ENCODE data around the gene PCDHB15. TPM values are rescaled to one million over a fixed set of nuclear protein-coding genes. Genes with fewer than 3 reads are reported as not detected.
"Not testable (repeated sequence)": the region's sequence is repeated elsewhere in the genome, so short reads cannot be mapped to it uniquely, and the experiment has no call there.

PCDHB15 gene
- total RNA-seq, 1 experiment from 2014 or later = 7.0 TPM

- WGBS (ENCODE audit: extremely low coverage, insufficient read length, low lambda C conversion rate) = no CpG with 5 or more reads among the region's 40 CpGs
- not testable (repeated sequence) for H2BK15ac ChIP-seq (ENCODE audit: low read depth, low read length)
- H3K36me3 Mint-ChIP-seq (ENCODE audit: insufficient read depth in 1 of 3, low read depth in 3 of 3) = peaks cover 12 to 23% (median 15%) of the 10 kb centered on the region in 3 experiments
Measured at GRCh38 chr5:141215504-141215903, 29.7 kb upstream of the PCDHB15 start.

DNA sequence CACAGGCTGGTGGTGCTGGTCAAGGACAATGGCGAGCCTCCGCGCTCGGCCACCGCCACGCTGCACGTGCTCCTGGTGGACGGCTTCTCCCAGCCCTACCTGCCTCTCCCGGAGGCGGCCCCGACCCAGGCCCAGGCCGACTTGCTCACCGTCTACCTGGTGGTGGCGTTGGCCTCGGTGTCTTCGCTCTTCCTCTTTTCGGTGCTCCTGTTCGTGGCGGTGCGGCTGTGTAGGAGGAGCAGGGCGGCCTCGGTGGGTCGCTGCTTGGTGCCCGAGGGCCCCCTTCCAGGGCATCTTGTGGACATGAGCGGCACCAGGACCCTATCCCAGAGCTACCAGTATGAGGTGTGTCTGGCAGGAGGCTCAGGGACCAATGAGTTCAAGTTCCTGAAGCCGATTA, 29.2 kb upstream of the PCDHB15 start:
- not testable (repeated sequence) for H3K9me3 ChIP-seq (ENCODE audit: control insufficient read depth, low read depth, low read length); H3K18ac ChIP-seq (ENCODE audit: insufficient read length, low read depth, low read length); H3K4me3 Mint-ChIP-seq; H3K4me1 ChIP-seq (ENCODE audit: insufficient read depth, low read length); H3K56ac ChIP-seq (ENCODE audit: insufficient read length, low read depth, low read length); H2AFZ ChIP-seq (ENCODE audit: low read length); H3K9ac ChIP-seq (ENCODE audit: extremely low read depth, insufficient read length, low read length); H3K27ac ChIP-seq (ENCODE audit: insufficient read length, low read depth, low read length); H2BK15ac ChIP-seq (ENCODE audit: low read depth, low read length); H2BK12ac ChIP-seq (ENCODE audit: insufficient read length, low read depth, low read length); H3K4ac ChIP-seq (ENCODE audit: low read depth, low read length); H2AK5ac ChIP-seq (ENCODE audit: insufficient read length, low read length); H3K14ac ChIP-seq (ENCODE audit: insufficient read depth, low read length); H3K79me2 ChIP-seq (ENCODE audit: insufficient read depth, low read length); H3K4me2 ChIP-seq (ENCODE audit: insufficient read depth, insufficient read length, low read length); H3K4me1 Mint-ChIP-seq; H4K8ac ChIP-seq (replicated peaks; ENCODE audit: insufficient read length, low read depth, low read length); H3T11ph ChIP-seq (ENCODE audit: low read length); H3K23me2 ChIP-seq (ENCODE audit: insufficient read length, low read depth, low read length, poor library complexity, severe bottlenecking); H4K5ac ChIP-seq (ENCODE audit: insufficient read length, low read depth, low read length); H3K79me1 ChIP-seq (ENCODE audit: insufficient read depth, low read depth, low read length, poor library complexity, severe bottlenecking); H3K27ac Mint-ChIP-seq; H3K23ac ChIP-seq (ENCODE audit: insufficient read length, low read depth, low read length); DNase-seq; H2BK20ac ChIP-seq (ENCODE audit: low read depth, low read length, poor library complexity, severe bottlenecking); H4K20me1 ChIP-seq (ENCODE audit: control insufficient read depth, insufficient read depth, insufficient read length); H3K27me3 ChIP-seq (ENCODE audit: insufficient read depth, low read length); H2BK120ac ChIP-seq (ENCODE audit: low read depth, low read length, poor library complexity, severe bottlenecking); H4K91ac ChIP-seq (ENCODE audit: insufficient read length, low read depth, low read length); H2BK5ac ChIP-seq (ENCODE audit: insufficient read length, low read length)
- Mint-ChIP-seq H3K9me3 (peaks cover 19 to 25% of the 10 kb centered on the region in 2 experiments), H3K27me3 (ENCODE audit: low read depth) (peaks cover 12% of the 10 kb centered on the region), H3K36me3 (ENCODE audit: insufficient read depth in 1 of 3, low read depth in 3 of 3) (peaks cover 10 to 19% (median 13%) of the 10 kb centered on the region in 3 experiments)
- no CpG with 5 or more reads among the region's 26 CpGs for WGBS (ENCODE audit: extremely low coverage, insufficient read length, low lambda C conversion rate)

More at GRCh38 chr5:141215504-141215903, 29.7 kb upstream of the PCDHB15 start:
- H3K27ac Mint-ChIP-seq; H3K9ac ChIP-seq (ENCODE audit: extremely low read depth, insufficient read length, low read length); H3K18ac ChIP-seq (ENCODE audit: insufficient read length, low read depth, low read length); H3K4ac ChIP-seq (ENCODE audit: low read depth, low read length); H4K91ac ChIP-seq (ENCODE audit: insufficient read length, low read depth, low read length); H3T11ph ChIP-seq (ENCODE audit: low read length); H2AK5ac ChIP-seq (ENCODE audit: insufficient read length, low read length); H3K9me3 ChIP-seq (ENCODE audit: control insufficient read depth, low read depth, low read length); H2BK20ac ChIP-seq (ENCODE audit: low read depth, low read length, poor library complexity, severe bottlenecking); H3K79me2 ChIP-seq (ENCODE audit: insufficient read depth, low read length); H3K14ac ChIP-seq (ENCODE audit: insufficient read depth, low read length); H3K4me2 ChIP-seq (ENCODE audit: insufficient read depth, insufficient read length, low read length); H3K4me1 Mint-ChIP-seq; H3K23me2 ChIP-seq (ENCODE audit: insufficient read length, low read depth, low read length, poor library complexity, severe bottlenecking); H2BK120ac ChIP-seq (ENCODE audit: low read depth, low read length, poor library complexity, severe bottlenecking); H3K27me3 ChIP-seq (ENCODE audit: insufficient read depth, low read length); H3K79me1 ChIP-seq (ENCODE audit: insufficient read depth, low read depth, low read length, poor library complexity, severe bottlenecking); H2BK12ac ChIP-seq (ENCODE audit: insufficient read length, low read depth, low read length); H4K8ac ChIP-seq (replicated peaks; ENCODE audit: insufficient read length, low read depth, low read length); H4K20me1 ChIP-seq (ENCODE audit: control insufficient read depth, insufficient read depth, insufficient read length); DNase-seq; H3K23ac ChIP-seq (ENCODE audit: insufficient read length, low read depth, low read length); H2BK5ac ChIP-seq (ENCODE audit: insufficient read length, low read length); H4K5ac ChIP-seq (ENCODE audit: insufficient read length, low read depth, low read length); H2AFZ ChIP-seq (ENCODE audit: low read length); H3K4me1 ChIP-seq (ENCODE audit: insufficient read depth, low read length); H3K27ac ChIP-seq (ENCODE audit: insufficient read length, low read depth, low read length); H3K4me3 Mint-ChIP-seq; H3K56ac ChIP-seq (ENCODE audit: insufficient read length, low read depth, low read length): not testable (repeated sequence)
- Mint-ChIP-seq H3K9me3 (peaks cover 22 to 27% of the 10 kb centered on the region in 2 experiments), H3K27me3 (ENCODE audit: low read depth) (peaks cover 12% of the 10 kb centered on the region)

Data from H9 (cell line).